Measurements from ENCODE around the gene PGAP2. TPM values are rescaled to one million over a fixed set of nuclear protein-coding genes. Genes with fewer than 3 reads are reported as not detected.
"Not testable (repeated sequence)": the region's sequence is repeated elsewhere in the genome, so short reads cannot be mapped to it uniquely, and the experiment has no call there.

Gene PGAP2
- total RNA-seq, 1 donor from 2014 or later, result 49.1 TPM

GRCh38 chr11:3803726-3804495 is 4.4 kb upstream of the PGAP2 start:
- no peak for DNase-seq (ENCODE audit: low spot score)

- no peak for DNase-seq (ENCODE audit: low spot score)
Measured at GRCh38 chr11:3808861-3809623, 682 bp downstream of the PGAP2 start.

GRCh38 chr11:3809624-3809928 is 1.2 kb downstream of the PGAP2 start:
- no peak for DNase-seq (ENCODE audit: low spot score)

GRCh38 chr11:3810446-3810845 is 2.1 kb downstream of the PGAP2 start:
- DNase-seq (ENCODE audit: low spot score), result no peak

- DNase-seq (ENCODE audit: low spot score), result no peak
Measured at GRCh38 chr11:3810951-3811350, 2.6 kb downstream of the PGAP2 start.

- not testable (repeated sequence) for DNase-seq (ENCODE audit: low spot score)
Measured at GRCh38 chr11:3814832-3815231, 6.5 kb downstream of the PGAP2 start.

- no peak for DNase-seq (ENCODE audit: low spot score)
Measured at GRCh38 chr11:3815845-3816244, 7.5 kb downstream of the PGAP2 start.

- no peak for DNase-seq (ENCODE audit: low spot score)
Measured at GRCh38 chr11:3816673-3817072, 8.3 kb downstream of the PGAP2 start.

GRCh38 chr11:3817181-3817800 is 8.9 kb downstream of the PGAP2 start:
- DNase-seq (ENCODE audit: low spot score), result no peak

- DNase-seq (ENCODE audit: low spot score), result no peak
Measured at GRCh38 chr11:3820971-3821370, 12.6 kb downstream of the PGAP2 start.

GRCh38 chr11:3822312-3822711 is 14.0 kb downstream of the PGAP2 start:
- no peak for DNase-seq (ENCODE audit: low spot score)

- no peak for DNase-seq (ENCODE audit: low spot score)
Measured at GRCh38 chr11:3823303-3823702, 14.9 kb downstream of the PGAP2 start.

GRCh38 chr11:3823762-3824506 is 15.6 kb downstream of the PGAP2 start:
- no peak for DNase-seq (ENCODE audit: low spot score)

GRCh38 chr11:3824714-3825472 is 16.5 kb downstream of the PGAP2 start:
- DNase-seq (ENCODE audit: low spot score), result no peak

GRCh38 chr11:3825473-3826154 is 17.3 kb downstream of the PGAP2 start:
- no peak for DNase-seq (ENCODE audit: low spot score)

- no peak for DNase-seq (ENCODE audit: low spot score)
Measured at GRCh38 chr11:3826721-3827120, 18.4 kb downstream of the PGAP2 start.

- no peak for DNase-seq (ENCODE audit: low spot score)
Measured at GRCh38 chr11:3827434-3828186, 19.2 kb downstream of the PGAP2 start.

- no peak for DNase-seq (ENCODE audit: low spot score)
Measured at GRCh38 chr11:3830088-3830487, 21.7 kb downstream of the PGAP2 start.

GRCh38 chr11:3830730-3831129 is 22.4 kb downstream of the PGAP2 start:
- DNase-seq (ENCODE audit: low spot score), result no peak
